ENCODE data around the gene TM9SF2.

The TM9SF2 gene

DNA sequence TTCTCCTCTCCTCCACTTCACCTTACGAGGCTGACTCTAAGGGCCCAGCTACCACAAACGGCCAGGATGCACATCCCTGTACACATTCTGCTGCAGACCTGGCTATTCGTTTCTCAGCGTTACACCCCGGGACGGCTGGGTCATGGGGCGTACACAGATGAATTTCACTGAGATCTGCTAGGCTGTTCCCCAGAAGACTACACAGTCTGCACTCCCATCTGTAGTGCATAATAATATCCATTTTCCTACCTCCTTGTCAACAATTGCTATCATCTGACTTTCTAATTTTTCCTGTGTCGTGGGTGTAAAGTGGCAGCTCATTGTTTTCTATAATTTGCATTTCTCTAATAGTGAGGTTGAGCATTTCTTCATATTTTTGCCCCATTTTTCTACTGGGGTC, 85.7 kb downstream of the TM9SF2 start:
- no peak for DNase-seq
- no peaks in the 10 kb centered on the region for H3K4me1 ChIP-seq (ENCODE audit: control insufficient read depth, insufficient read depth, low read length, poor library complexity, severe bottlenecking)
- no peaks in the 10 kb centered on the region for H3K27me3 ChIP-seq (replicated peaks; ENCODE audit: control insufficient read depth, insufficient read depth, low read length, poor library complexity, severe bottlenecking)
- no peaks in the 10 kb centered on the region for H3K36me3 ChIP-seq (ENCODE audit: control insufficient read depth, insufficient read depth, low read length)
- no peak overlapping the region for H3K27ac ChIP-seq (ENCODE audit: insufficient read depth, low read length, poor library complexity, severe bottlenecking)
- no peaks in the 10 kb centered on the region for H3K9me3 ChIP-seq (ENCODE audit: control insufficient read depth, low read length)
- H3K4me3 ChIP-seq (ENCODE audit: insufficient read depth, low read depth, low read length, poor library complexity, severe bottlenecking): no peak overlapping the region

DNA sequence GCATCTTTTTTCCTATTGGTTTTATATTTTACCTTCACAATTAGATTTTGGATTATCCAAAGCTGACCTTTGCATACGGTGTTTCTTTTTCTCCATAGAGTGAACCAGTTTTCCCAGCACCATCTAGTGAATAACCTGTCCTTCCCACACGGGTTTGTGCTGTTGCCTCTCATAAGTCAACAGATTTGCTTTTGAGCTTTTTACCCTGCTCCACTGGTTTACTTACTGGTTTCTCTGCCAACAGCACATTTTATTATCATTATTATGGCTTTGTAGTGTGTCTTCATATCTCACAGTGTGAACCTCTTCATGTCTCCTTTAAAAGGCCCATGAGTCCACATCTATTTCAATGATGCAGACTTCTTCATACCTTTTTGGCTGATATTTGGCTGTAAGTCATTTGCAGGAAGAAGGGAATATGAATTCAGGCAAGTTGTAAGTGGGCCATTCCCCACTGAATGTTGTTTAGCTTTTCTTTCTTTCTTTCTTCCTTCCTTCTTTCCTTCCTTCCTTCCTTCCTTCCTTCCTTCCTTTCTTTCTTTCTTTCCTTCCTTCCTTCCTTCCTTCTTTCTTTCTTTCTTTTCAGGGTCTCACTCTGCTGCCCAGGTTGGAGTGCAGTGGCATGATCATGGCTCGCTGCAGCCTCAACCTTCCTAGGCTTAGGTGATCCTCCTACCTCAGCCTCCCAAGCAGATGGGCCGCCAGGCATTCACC, 86.8 kb downstream of the TM9SF2 start:
- no peaks in the 10 kb centered on the region for H3K36me3 ChIP-seq (ENCODE audit: control insufficient read depth, insufficient read depth, low read length)
- no peak overlapping the region for H3K4me3 ChIP-seq (ENCODE audit: insufficient read depth, low read depth, low read length, poor library complexity, severe bottlenecking)
- no peaks in the 10 kb centered on the region for H3K27me3 ChIP-seq (replicated peaks; ENCODE audit: control insufficient read depth, insufficient read depth, low read length, poor library complexity, severe bottlenecking)
- H3K9me3 ChIP-seq (ENCODE audit: control insufficient read depth, low read length): no peaks in the 10 kb centered on the region
- DNase-seq: no peak
- no peaks in the 10 kb centered on the region for H3K4me1 ChIP-seq (ENCODE audit: control insufficient read depth, insufficient read depth, low read length, poor library complexity, severe bottlenecking)
- H3K27ac ChIP-seq (ENCODE audit: insufficient read depth, low read length, poor library complexity, severe bottlenecking): no peak overlapping the region

DNA sequence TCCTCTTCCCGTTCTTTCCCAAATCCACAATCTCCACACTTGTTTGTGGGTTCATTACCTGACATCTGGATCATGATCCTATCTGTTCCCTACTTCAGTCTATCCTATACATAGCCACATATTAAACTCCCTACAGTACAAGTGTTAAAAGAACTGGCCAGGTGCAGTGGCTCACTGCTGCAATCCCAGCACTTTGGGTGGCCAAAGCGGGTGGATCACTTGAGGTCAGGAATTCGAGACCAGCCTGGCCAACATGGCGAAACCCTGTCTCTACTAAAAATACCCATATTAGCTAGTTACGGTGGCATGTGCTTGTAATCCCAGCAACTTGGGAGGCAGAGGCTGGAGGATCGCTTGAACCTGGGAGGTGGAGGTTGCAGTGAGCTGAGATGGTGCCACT, 88.3 kb downstream of the TM9SF2 start:
- no peaks in the 10 kb centered on the region for H3K36me3 ChIP-seq (ENCODE audit: control insufficient read depth, insufficient read depth, low read length)
- no peaks in the 10 kb centered on the region for H3K27me3 ChIP-seq (replicated peaks; ENCODE audit: control insufficient read depth, insufficient read depth, low read length, poor library complexity, severe bottlenecking)
- H3K4me1 ChIP-seq (ENCODE audit: control insufficient read depth, insufficient read depth, low read length, poor library complexity, severe bottlenecking): no peaks in the 10 kb centered on the region
- H3K4me3 ChIP-seq (ENCODE audit: insufficient read depth, low read depth, low read length, poor library complexity, severe bottlenecking): no peak overlapping the region
- DNase-seq: no peak
- no peaks in the 10 kb centered on the region for H3K9me3 ChIP-seq (ENCODE audit: control insufficient read depth, low read length)
- H3K27ac ChIP-seq (ENCODE audit: insufficient read depth, low read length, poor library complexity, severe bottlenecking): no peak overlapping the region

DNA sequence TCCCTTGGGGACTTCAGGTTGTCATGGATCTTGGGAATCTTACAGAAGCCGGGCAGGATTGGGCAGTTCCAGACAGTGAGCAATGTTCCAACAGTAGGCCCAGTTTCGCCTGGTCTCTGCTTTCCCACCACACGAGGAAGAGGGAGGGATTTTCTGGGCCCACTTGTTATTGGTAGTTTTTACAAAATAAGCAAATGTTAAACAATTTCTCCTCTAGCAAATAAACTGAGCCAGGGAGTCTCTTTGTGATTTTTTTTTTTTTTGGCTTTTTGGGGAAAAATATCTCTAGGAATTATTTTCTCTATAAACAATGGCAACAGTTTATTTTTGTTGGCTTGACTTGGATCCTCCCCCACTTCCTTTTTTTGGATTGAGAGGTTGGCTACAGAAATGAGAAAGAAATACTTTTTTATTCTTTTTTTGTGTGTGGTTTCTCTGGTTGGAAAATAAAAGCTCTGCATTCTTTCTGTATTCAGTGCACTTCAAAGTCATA, 89.3 kb downstream of the TM9SF2 start:
- no peaks in the 10 kb centered on the region for H3K36me3 ChIP-seq (ENCODE audit: control insufficient read depth, insufficient read depth, low read length)
- H3K27me3 ChIP-seq (replicated peaks; ENCODE audit: control insufficient read depth, insufficient read depth, low read length, poor library complexity, severe bottlenecking): no peaks in the 10 kb centered on the region
- no peaks in the 10 kb centered on the region for H3K4me1 ChIP-seq (ENCODE audit: control insufficient read depth, insufficient read depth, low read length, poor library complexity, severe bottlenecking)
- DNase-seq: no peak
- H3K9me3 ChIP-seq (ENCODE audit: control insufficient read depth, low read length): no peaks in the 10 kb centered on the region
- H3K27ac ChIP-seq (ENCODE audit: insufficient read depth, low read length, poor library complexity, severe bottlenecking): no peak overlapping the region
- H3K4me3 ChIP-seq (ENCODE audit: insufficient read depth, low read depth, low read length, poor library complexity, severe bottlenecking): no peak overlapping the region

DNA sequence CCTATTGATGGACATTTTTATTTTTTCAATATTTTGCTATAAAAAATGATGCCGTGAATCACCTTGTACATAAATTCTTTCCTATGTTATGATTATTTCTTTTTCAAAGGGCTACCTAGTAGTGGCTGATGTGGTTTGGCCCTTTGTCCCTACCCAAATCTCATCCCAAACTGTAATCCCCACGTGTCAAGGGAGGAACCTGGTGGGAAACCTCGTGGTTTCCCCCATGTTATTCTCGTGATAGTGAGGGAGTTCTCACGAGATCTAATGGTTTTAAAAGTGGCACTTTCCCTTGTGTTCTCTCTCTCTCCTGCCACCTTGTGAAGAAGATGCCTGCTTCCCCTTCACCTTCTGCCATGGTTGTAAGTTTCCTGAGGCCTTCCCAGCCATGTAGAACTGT, 94.9 kb downstream of the TM9SF2 start:
- no peak for DNase-seq

DNA sequence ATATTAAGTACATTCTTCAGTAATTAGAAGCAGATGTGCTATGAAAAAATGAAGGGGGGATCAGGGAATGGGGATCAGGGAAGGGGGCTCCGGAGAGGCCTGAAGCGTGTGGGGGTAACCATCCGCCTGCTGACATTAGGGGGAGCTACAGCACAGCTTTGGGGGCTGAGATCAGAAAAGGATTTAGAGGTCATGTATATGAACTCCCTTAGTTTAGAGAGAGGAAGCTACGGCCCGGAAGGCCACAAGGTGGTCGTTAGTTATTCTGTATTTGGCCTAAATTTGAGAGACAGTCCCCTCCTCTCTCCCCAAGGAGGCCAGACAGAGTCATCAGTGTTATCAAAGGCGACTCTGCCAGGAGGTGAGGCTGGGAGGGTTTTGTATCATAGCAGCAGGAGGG, 99.0 kb downstream of the TM9SF2 start:
- H3K27ac ChIP-seq (ENCODE audit: insufficient read depth, low read length, poor library complexity, severe bottlenecking): no peak overlapping the region
- peaks cover 4% of the 10 kb centered on the region for H3K4me1 ChIP-seq (ENCODE audit: control insufficient read depth, insufficient read depth, low read length, poor library complexity, severe bottlenecking)
- no peak overlapping the region for H3K4me3 ChIP-seq (ENCODE audit: insufficient read depth, low read depth, low read length, poor library complexity, severe bottlenecking)
- H3K9me3 ChIP-seq (ENCODE audit: control insufficient read depth, low read length): no peaks in the 10 kb centered on the region
- H3K27me3 ChIP-seq (replicated peaks; ENCODE audit: control insufficient read depth, insufficient read depth, low read length, poor library complexity, severe bottlenecking): no peaks in the 10 kb centered on the region
- no peaks in the 10 kb centered on the region for H3K36me3 ChIP-seq (ENCODE audit: control insufficient read depth, insufficient read depth, low read length)
- no peak for DNase-seq

More for the DNA sequence above, 94.9 kb downstream of the TM9SF2 start:
- Histone ChIP-seq H3K9me3 (ENCODE audit: control insufficient read depth, low read length) (no peaks in the 10 kb centered on the region), H3K27ac (ENCODE audit: insufficient read depth, low read length, poor library complexity, severe bottlenecking) (no peak overlapping the region), H3K36me3 (ENCODE audit: control insufficient read depth, insufficient read depth, low read length) (no peaks in the 10 kb centered on the region), H3K4me3 (ENCODE audit: insufficient read depth, low read depth, low read length, poor library complexity, severe bottlenecking) (no peak overlapping the region), H3K4me1 (ENCODE audit: control insufficient read depth, insufficient read depth, low read length, poor library complexity, severe bottlenecking) (peaks cover under 1% of the 10 kb centered on the region), H3K27me3 (replicated peaks; ENCODE audit: control insufficient read depth, insufficient read depth, low read length, poor library complexity, severe bottlenecking) (no peaks in the 10 kb centered on the region)

DNA sequence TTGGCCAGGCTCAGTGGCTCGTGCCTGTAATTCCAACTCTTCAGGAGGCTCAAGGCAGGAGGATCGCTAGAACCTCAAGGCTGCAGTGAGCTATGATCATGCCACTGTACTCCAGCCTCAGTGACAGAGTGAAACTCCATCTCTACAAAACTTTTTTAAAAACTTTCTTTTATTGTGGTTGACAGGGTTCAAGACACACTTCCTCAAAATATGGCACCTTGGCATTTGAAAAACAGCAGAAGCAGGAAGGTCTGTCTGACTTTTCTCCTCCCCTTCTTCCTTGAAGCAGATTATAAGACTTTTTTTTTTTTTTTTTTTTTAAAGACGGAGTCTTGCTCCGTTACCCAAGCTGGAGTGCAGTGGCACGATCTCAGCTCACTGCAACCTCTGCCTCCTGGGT, 100.3 kb downstream of the TM9SF2 start:
- Histone ChIP-seq H3K27me3 (replicated peaks; ENCODE audit: control insufficient read depth, insufficient read depth, low read length, poor library complexity, severe bottlenecking) (no peaks in the 10 kb centered on the region), H3K9me3 (ENCODE audit: control insufficient read depth, low read length) (no peaks in the 10 kb centered on the region), H3K36me3 (ENCODE audit: control insufficient read depth, insufficient read depth, low read length) (no peaks in the 10 kb centered on the region), H3K4me3 (ENCODE audit: insufficient read depth, low read depth, low read length, poor library complexity, severe bottlenecking) (no peak overlapping the region), H3K4me1 (ENCODE audit: control insufficient read depth, insufficient read depth, low read length, poor library complexity, severe bottlenecking) (peaks cover 8% of the 10 kb centered on the region), H3K27ac (ENCODE audit: insufficient read depth, low read length, poor library complexity, severe bottlenecking) (no peak overlapping the region)
- no peak for DNase-seq

DNA sequence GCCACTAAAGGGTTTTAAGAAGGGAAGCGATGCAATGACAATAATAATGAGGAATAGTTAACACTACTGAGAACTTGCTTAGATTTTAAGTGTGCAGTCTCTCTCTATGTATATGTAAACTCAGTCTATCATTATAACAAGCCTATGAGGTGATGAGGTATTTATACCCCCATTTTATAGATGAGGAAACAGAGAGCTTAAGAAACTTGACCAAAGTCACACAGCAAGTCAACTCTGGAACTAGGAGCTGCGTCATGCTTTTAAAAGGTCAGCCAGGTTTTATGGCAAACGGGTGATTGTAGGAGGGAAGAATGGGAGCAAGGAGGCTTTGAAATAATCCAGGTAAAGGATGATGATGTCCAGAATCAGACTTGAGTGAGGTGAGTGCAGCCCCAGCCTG, 103.4 kb downstream of the TM9SF2 start:
- H3K9me3 ChIP-seq (ENCODE audit: control insufficient read depth, low read length): no peaks in the 10 kb centered on the region
- peaks cover 11% of the 10 kb centered on the region for H3K4me1 ChIP-seq (ENCODE audit: control insufficient read depth, insufficient read depth, low read length, poor library complexity, severe bottlenecking)
- no peak overlapping the region for H3K4me3 ChIP-seq (ENCODE audit: insufficient read depth, low read depth, low read length, poor library complexity, severe bottlenecking)

DNA sequence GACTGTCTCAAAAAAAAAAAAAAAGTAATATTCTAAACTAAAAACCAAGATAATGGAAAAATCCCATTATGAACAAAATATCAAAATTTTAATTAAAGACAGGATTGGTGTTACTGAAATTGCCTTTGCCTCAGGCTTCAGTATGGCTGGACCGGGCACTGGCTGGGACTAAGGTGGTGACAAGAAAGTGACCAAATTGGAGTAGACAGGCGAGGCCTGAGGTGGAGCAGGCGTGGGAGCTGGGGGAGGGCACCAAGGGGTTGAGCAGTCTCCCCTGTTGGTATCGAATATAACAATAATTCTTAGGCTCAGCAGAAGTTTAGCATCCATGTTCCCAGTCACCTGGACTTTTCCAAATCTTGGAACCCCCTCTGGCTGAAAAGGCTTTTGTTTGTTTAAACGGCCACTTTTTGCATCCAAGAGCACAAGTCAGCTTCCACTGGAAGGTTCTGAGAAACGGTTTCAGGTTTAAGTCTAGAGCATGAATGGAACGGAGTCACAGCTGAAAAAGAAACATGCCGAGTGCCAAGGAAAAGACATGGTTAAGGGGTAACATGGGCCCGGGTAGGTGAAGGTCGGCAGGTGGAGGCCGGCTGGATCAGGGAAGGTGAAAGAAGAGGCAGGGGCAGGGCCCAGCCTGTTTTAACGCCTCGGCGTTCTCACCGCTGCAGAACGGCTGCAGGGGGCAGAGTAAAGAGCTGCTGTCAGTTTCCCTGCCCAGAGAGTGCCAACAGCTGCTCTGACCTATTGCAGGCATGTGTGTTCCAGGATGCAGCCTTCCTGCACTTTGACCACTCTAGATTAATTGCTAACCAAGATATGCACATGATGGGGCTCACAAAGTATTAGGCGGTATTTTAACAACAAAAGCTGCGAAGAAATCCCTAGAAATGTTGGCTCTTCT, 104.4 kb downstream of the TM9SF2 start:
- H3K27ac ChIP-seq (ENCODE audit: insufficient read depth, low read length, poor library complexity, severe bottlenecking): peak overlapping the region; percentile 64
- DNase-seq: peak; percentile 19 to 33 (median 32)
- H3K4me1 ChIP-seq (ENCODE audit: control insufficient read depth, insufficient read depth, low read length, poor library complexity, severe bottlenecking): peaks cover 11% of the 10 kb centered on the region
- no peaks in the 10 kb centered on the region for H3K36me3 ChIP-seq (ENCODE audit: control insufficient read depth, insufficient read depth, low read length)
- peak overlapping the region; percentile 86 for H3K4me3 ChIP-seq (ENCODE audit: insufficient read depth, low read depth, low read length, poor library complexity, severe bottlenecking)
- H3K27me3 ChIP-seq (replicated peaks; ENCODE audit: control insufficient read depth, insufficient read depth, low read length, poor library complexity, severe bottlenecking): no peaks in the 10 kb centered on the region
- no peaks in the 10 kb centered on the region for H3K9me3 ChIP-seq (ENCODE audit: control insufficient read depth, low read length)

More for the DNA sequence above, 103.4 kb downstream of the TM9SF2 start:
- no peaks in the 10 kb centered on the region for H3K27me3 ChIP-seq (replicated peaks; ENCODE audit: control insufficient read depth, insufficient read depth, low read length, poor library complexity, severe bottlenecking)
- DNase-seq: no peak
- H3K36me3 ChIP-seq (ENCODE audit: control insufficient read depth, insufficient read depth, low read length): no peaks in the 10 kb centered on the region
- no peak overlapping the region for H3K27ac ChIP-seq (ENCODE audit: insufficient read depth, low read length, poor library complexity, severe bottlenecking)

Data from effector memory CD4-positive, alpha-beta T cell (primary cell).